HepG2 (cell line): Measurements from ENCODE around the gene C11orf86. TPM values are rescaled to one million over a fixed set of nuclear protein-coding genes. Genes with fewer than 3 reads are reported as not detected.

Experiments
- ATF5 ChIP-seq: sonication (generic); formaldehyde crosslinking; IDR thresholded peaks from 2 replicates; pipeline ENCODE4 v1.4.0; 2020; ENCODE audit warnings: mild to moderate bottlenecking, low read depth, missing genetic modification reagents
- CREB1 ChIP-seq, 2 experiments: fragments of 450-650 bp in 1 of 2; IDR thresholded peaks; 2 replicates each; pipeline ENCODE4 v1.6.1; 2016 to 2017; ENCODE audit warnings: control low read depth in 1 of 2, mild to moderate bottlenecking in 1 of 2, missing compliant biosample characterization in 1 of 2, missing genetic modification characterization in 1 of 2
- NFE2 ChIP-seq: sonication (generic); formaldehyde crosslinking; IDR thresholded peaks from 2 replicates; pipeline ENCODE4 v1.4.0; 2020; ENCODE audit warnings: missing genetic modification reagents
- REST ChIP-seq, 2 experiments: IDR thresholded peaks; 2 replicates each; pipeline ENCODE4 v1.6.1; 2011 to 2012; ENCODE audit warnings: low read length in 2 of 2, borderline replicate concordance in 1 of 2, low read depth in 1 of 2, mild to moderate bottlenecking in 1 of 2, moderate library complexity in 1 of 2
- RORA ChIP-seq: sonication (generic); formaldehyde crosslinking; IDR thresholded peaks from 2 replicates; pipeline ENCODE4 v1.5.0; 2020; ENCODE audit warnings: mild to moderate bottlenecking, missing genetic modification reagents, moderate library complexity
- SNAI1 ChIP-seq: sonication (generic); formaldehyde crosslinking; IDR thresholded peaks from 2 replicates; pipeline ENCODE4 v1.5.0; 2020; ENCODE audit warnings: mild to moderate bottlenecking, missing genetic modification reagents, borderline replicate concordance
- SRSF9 ChIP-seq: fragments of 200-400 bp; formaldehyde crosslinking; IDR thresholded peaks from 2 replicates; pipeline ENCODE4 v1.6.1; 2018; ENCODE audit warnings: borderline replicate concordance, mild to moderate bottlenecking, low read depth, low read length; ENCODE audit not compliant: insufficient read depth, poor library complexity, severe bottlenecking
- TCF7 ChIP-seq: sonication (generic); IDR thresholded peaks from 2 replicates; pipeline ENCODE4 v1.6.1; 2016; ENCODE audit warnings: antibody characterized with exemption, low read depth
- WIZ ChIP-seq: sonication (generic); formaldehyde crosslinking; IDR thresholded peaks from 2 replicates; pipeline ENCODE4 v1.5.1; 2020; ENCODE audit warnings: mild to moderate bottlenecking, missing genetic modification reagents
- ZNF30 ChIP-seq: sonication (generic); formaldehyde crosslinking; IDR thresholded peaks from 2 replicates; pipeline ENCODE4 v1.5.0; 2020; ENCODE audit warnings: mild to moderate bottlenecking, missing genetic modification reagents
- ZNF839 ChIP-seq: sonication (generic); formaldehyde crosslinking; IDR thresholded peaks from 2 replicates; pipeline ENCODE4 v1.4.0; 2020; ENCODE audit warnings: missing genetic modification reagents, mild to moderate bottlenecking, borderline replicate concordance
- ZNF883 ChIP-seq: sonication (generic); formaldehyde crosslinking; IDR thresholded peaks from 2 replicates; pipeline ENCODE4 v1.5.1; 2020; ENCODE audit warnings: mild to moderate bottlenecking, missing genetic modification reagents; ENCODE audit errors: not compliant biosample characterization
- polyA plus RNA-seq, 8 experiments: library from polyadenylated mRNA; depleted of rRNA in 3 of 8; stranded (reverse) in 7 of 8; unstranded in 1 of 8; fragments of >200 nt; fragmentation: Illumina TruSeq in 4 of 8; extraction: Trizol in 4 of 8; gene quantifications; 2 replicates each; pipeline versions ENCODE4 v1.2.1 to v1.2.3, GENCODE V29; 2011 to 2016; ENCODE audit warnings: low read depth in 4 of 8, missing spikeins in 1 of 8, mixed read lengths in 1 of 8; ENCODE audit not compliant: insufficient read depth in 1 of 8
- total RNA-seq, 5 experiments: library from RNA; depleted of rRNA; stranded (reverse); fragments of >200 nt; fragmentation: Illumina TruSeq; extraction: Trizol; gene quantifications; 2 replicates each; pipeline ENCODE4 v1.2.3, GENCODE V29; 2016; ENCODE audit warnings: low read depth in 1 of 5
- TF ChIP-seq, protein P1 (sequence below): sonication (generic); formaldehyde crosslinking; IDR thresholded peaks from 2 replicates; pipeline ENCODE4 v1.4.0; 2020; ENCODE audit warnings: mild to moderate bottlenecking, low read depth, missing genetic modification reagents
- TF ChIP-seq, protein P2 (sequence below): sonication (generic); formaldehyde crosslinking; conservative IDR thresholded peaks from 2 replicates; pipeline ENCODE4 v1.5.0; 2020; ENCODE audit warnings: missing genetic modification reagents
- TF ChIP-seq, protein P3 (sequence below): sonication (generic); formaldehyde crosslinking; conservative IDR thresholded peaks from 2 replicates; pipeline ENCODE4 v1.8.0; 2022; ENCODE audit warnings: low read depth, missing genetic modification reagents
- TF ChIP-seq, protein P4 (sequence below): sonication (generic); formaldehyde crosslinking; IDR thresholded peaks from 2 replicates; pipeline ENCODE4 v1.8.0; 2022; ENCODE audit warnings: missing genetic modification reagents, mild to moderate bottlenecking, inconsistent platforms, borderline replicate concordance

C11orf86 gene
- total and polyA plus RNA-seq, 2 of the 13 experiments (the other 11 are each of a cell fraction or from before 2014, with no cell fraction given) = 0.11 to 0.18 TPM

DNA sequence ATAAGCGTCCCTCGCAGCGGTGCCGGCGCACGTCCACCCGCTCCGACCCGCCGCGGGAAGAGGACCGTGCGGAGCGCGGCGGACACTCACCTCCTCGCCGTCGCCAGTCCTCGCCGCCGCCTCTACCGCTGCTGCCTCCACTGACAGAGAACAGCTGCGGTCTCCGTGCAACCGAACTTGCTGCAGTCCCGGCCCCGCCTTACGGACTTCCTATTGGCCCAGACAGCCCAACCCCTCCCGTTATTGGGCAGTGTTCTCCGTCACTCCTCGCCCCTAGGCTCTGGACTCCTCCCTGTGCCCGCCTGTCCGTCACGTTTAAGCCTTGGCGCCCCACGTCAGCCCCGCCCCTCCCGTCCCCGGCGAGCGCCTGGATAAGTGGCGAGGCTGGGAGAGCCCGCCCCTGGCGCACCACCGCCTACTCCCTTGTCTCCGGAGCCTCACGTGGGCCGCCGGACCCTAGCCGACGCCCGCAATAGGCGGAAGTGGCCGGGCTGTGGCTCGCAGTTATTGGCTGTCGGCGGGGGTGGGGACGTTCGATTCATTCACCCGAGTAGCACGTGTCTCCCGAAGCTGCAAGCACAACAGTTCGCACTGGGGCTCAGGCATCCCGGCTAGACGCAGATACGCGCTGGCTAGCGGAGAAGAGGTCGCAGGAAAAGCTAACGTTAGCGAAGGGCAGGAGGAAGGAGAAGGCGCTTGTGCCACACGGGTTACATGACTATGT, 16.7 kb upstream of the C11orf86 start, which contains the start of gene PC (continued):
- TF ChIP-seq REST (IDR thresholded peaks at IDR 0.05; ENCODE audit: borderline replicate concordance in 1 of 2, low read depth in 1 of 2, low read length in 2 of 2) = no peak
- TF ChIP-seq, protein P1, sequence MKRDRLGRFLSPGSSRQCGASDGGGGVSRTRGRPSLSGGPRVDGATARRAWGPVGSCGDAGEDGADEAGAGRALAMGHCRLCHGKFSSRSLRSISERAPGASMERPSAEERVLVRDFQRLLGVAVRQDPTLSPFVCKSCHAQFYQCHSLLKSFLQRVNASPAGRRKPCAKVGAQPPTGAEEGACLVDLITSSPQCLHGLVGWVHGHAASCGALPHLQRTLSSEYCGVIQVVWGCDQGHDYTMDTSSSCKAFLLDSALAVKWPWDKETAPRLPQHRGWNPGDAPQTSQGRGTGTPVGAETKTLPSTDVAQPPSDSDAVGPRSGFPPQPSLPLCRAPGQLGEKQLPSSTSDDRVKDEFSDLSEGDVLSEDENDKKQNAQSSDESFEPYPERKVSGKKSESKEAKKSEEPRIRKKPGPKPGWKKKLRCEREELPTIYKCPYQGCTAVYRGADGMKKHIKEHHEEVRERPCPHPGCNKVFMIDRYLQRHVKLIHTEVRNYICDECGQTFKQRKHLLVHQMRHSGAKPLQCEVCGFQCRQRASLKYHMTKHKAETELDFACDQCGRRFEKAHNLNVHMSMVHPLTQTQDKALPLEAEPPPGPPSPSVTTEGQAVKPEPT (CRISPR knock-in tag) = peak; percentile 89; the same call in 1 of the 2 replicates
- no peak for TF ChIP-seq ZNF30 (CRISPR knock-in tag)
- TF ChIP-seq, protein P2, sequence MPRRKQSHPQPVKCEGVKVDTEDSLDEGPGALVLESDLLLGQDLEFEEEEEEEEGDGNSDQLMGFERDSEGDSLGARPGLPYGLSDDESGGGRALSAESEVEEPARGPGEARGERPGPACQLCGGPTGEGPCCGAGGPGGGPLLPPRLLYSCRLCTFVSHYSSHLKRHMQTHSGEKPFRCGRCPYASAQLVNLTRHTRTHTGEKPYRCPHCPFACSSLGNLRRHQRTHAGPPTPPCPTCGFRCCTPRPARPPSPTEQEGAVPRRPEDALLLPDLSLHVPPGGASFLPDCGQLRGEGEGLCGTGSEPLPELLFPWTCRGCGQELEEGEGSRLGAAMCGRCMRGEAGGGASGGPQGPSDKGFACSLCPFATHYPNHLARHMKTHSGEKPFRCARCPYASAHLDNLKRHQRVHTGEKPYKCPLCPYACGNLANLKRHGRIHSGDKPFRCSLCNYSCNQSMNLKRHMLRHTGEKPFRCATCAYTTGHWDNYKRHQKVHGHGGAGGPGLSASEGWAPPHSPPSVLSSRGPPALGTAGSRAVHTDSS = no peak
- no peak for TF ChIP-seq SRSF9
- TF ChIP-seq, protein P3, sequence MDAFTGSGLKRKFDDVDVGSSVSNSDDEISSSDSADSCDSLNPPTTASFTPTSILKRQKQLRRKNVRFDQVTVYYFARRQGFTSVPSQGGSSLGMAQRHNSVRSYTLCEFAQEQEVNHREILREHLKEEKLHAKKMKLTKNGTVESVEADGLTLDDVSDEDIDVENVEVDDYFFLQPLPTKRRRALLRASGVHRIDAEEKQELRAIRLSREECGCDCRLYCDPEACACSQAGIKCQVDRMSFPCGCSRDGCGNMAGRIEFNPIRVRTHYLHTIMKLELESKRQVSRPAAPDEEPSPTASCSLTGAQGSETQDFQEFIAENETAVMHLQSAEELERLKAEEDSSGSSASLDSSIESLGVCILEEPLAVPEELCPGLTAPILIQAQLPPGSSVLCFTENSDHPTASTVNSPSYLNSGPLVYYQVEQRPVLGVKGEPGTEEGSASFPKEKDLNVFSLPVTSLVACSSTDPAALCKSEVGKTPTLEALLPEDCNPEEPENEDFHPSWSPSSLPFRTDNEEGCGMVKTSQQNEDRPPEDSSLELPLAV (CRISPR knock-in tag) = no peak
- peak; percentile 11; the same call in 1 of the 2 replicates for TF ChIP-seq WIZ
- peak; percentile 84 for TF ChIP-seq ZNF883 (CRISPR knock-in tag)
- TF ChIP-seq TCF7 = no peak
- peak; percentile 88; the same call in 1 of the 2 replicates for TF ChIP-seq ATF5 (CRISPR knock-in tag)
- TF ChIP-seq RORA (CRISPR knock-in tag) = no peak
- TF ChIP-seq, protein P4, sequence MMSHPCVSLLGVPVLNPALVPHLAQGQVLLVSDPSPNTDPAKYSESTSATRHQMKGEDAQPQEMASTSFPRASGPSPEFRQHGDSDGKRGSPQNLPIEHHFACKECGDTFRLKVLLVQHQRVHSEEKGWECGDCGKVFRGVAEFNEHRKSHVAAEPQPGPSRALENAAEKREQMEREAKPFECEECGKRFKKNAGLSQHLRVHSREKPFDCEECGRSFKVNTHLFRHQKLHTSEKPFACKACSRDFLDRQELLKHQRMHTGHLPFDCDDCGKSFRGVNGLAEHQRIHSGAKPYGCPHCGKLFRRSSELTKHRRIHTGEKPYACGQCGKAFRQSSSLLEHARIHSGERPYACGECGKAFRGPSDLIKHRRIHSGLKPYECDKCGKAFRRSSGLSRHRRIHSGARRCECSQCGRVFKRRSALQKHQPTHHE = no peak
- TF ChIP-seq NFE2 (CRISPR knock-in tag) = peak; percentile 27; the same call in 1 of the 2 replicates
- no peak; the same call in 1 of the 2 replicates for TF ChIP-seq ZNF839 (CRISPR knock-in tag)
- TF ChIP-seq CREB1 (IDR thresholded peaks at IDR 0.05) = peak; percentile 89
- peak; percentile 82 for TF ChIP-seq CREB1 (CRISPR knock-in tag; IDR thresholded peaks at IDR 0.05)
- no peak for TF ChIP-seq SNAI1 (CRISPR knock-in tag)
